ENCODE measurements around the gene COX5A. TPM values are rescaled to one million over a fixed set of nuclear protein-coding genes. Genes with fewer than 3 reads are reported as not detected.
"Not testable (repeated sequence)": the region's sequence is repeated elsewhere in the genome, so short reads cannot be mapped to it uniquely, and the experiment has no call there.

The COX5A gene
- total RNA-seq, 1 donor from 2014 or later = 229 TPM

DNA sequence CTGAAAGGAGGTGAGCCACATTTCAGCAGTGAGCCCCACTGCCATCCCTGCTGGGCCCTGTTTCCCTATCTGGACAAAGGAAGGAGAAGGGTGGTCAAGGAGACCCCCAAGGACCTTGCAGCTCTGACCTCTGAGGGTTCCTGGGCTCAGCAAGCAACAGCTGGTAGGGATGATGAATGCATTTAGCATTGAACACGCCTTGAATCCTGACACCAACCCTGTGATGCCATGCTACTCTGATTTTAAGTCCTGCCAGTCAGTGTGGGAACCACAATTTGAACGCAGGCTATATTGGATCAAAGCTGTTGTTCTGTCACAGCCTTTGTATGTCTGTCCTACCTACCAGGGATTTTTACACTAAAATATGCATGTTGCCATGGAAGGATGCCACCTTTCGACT is 41.6 kb downstream of the COX5A start:
- ATAC-seq = no peak

DNA sequence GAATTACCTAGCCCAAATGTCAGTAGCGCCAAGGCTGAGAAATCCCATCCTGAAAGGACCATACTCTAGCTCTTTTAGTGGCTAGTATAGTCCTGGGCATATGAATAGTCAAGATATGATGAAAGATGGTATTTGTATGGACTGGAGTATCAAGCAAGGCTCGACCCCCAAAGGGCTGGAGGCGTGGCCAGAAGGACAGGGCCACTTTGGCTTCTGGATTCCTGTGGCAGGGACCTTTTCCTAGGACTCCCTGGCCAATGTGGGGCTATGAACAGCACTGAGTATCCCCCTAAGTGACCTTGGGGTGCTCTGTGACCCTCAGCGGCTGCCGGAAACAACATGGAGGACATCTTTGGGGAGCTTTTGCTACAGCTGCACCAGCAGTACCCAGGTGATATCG is 42.0 kb downstream of the COX5A start:
- no peak for ATAC-seq

DNA sequence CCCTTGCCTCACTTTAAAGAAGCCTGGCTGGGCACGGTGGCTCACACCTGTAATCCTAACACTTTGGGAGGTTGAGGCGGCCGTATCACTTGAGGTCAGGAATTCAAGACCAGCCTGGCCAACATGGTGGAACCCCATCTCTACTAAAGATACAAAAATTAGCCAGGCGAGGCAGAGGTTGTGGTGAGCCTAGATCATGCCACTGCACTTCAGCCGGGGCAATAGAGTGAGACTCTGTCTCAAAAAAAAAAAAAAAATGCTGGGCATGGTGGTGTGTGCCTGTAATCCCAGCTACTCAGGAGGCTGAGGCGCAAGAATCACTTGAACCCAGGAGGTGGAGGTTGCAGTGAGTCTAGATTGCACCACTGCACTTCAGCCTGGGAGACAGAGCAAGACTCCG is 43.5 kb downstream of the COX5A start:
- not testable (repeated sequence) for ATAC-seq

DNA sequence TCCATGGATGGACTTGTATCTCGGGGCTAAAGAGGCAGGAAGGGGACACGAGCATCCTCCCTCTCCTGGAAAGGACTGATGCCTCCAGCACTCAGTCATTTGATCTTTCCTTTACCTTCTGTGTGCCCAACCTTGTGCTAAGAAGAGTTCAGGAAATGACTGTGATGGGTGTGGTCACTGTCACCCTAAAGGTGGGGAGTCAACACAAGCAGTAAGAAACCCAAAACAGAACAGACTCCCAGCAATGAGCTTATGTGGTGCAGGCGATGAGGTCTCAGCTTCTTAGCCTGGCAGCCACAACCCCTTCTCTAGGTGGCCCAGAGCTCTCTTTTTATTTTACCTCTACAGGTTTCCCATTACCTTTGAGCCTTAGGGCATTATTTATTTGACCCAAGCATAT is 44.2 kb downstream of the COX5A start:
- ATAC-seq = peak; percentile 19

DNA sequence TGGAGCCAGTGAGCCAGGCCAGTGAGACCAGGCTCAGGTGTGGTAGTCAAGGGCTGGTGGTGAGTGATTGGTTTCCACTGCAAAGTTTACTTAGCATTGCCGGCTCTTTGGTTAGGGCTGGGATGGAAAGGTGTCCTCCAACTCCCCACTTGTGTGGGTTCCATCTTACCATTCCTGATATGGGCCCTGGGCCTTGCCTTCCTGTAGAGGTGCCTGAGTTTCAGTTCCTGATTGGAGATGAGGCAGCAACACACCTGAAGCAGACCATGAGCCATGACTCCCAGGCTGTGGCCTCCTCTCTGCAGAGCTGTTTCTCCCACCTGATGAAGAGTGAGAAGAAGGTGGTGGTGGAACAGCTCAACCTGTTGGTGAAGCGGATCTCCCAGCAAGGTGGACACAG is 44.9 kb downstream of the COX5A start:
- ATAC-seq = no peak

DNA sequence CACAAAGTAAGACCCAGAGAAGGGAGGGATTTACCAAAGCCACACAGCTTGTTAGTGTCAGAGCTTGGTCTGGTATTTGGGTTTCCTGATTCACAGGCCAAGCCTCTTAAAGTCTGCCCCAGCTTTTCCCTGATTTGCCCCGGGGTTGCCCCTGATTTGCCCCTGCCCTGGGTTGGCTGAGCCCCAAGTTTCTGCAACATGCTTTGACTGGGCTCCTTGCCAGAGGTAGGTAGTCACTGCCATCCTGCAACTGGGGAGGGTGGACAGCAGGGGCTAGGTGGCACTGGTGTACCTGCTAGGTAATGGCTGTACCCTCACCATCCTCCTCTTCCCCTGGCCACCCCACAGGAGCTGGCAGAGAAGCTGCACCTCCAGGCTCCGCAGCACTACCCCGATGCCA is 45.6 kb downstream of the COX5A start:
- peak; percentile 64 for ATAC-seq

DNA sequence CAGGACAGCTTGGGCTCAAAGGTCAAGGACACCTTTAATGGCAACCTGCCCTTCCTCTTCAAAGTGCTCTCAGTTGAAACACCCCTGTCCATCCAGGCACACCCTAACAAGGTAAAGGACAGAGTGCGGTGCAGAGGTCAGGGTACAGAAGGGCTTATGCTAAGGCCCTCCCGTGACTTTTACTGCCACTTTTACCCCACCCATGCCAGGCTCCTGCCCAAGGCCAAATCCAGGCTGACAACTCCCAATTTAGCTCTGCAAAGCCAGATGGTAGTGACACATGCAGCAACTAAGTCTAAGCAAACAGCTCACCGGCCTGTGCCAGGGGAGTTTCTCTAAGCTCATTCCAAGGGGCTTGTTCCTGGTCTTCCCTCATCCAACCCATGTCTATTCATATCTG is 46.4 kb downstream of the COX5A start:
- ATAC-seq = peak; percentile 56

DNA sequence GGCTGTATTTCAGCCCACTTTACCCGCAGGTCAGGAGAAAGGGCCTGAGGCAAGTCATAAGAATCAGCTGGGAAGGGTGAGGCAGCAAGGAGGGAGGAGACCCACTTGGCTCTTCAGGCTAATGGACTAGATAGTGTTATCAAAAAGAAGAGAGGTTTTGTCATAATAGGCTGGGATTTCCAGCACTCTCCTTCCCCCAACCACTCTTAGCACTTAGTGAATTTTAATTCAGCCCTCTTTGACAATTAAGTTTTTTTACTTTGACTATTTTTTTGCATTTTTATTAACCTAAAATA is 47.3 kb downstream of the COX5A start:
- ATAC-seq = no peak

DNA sequence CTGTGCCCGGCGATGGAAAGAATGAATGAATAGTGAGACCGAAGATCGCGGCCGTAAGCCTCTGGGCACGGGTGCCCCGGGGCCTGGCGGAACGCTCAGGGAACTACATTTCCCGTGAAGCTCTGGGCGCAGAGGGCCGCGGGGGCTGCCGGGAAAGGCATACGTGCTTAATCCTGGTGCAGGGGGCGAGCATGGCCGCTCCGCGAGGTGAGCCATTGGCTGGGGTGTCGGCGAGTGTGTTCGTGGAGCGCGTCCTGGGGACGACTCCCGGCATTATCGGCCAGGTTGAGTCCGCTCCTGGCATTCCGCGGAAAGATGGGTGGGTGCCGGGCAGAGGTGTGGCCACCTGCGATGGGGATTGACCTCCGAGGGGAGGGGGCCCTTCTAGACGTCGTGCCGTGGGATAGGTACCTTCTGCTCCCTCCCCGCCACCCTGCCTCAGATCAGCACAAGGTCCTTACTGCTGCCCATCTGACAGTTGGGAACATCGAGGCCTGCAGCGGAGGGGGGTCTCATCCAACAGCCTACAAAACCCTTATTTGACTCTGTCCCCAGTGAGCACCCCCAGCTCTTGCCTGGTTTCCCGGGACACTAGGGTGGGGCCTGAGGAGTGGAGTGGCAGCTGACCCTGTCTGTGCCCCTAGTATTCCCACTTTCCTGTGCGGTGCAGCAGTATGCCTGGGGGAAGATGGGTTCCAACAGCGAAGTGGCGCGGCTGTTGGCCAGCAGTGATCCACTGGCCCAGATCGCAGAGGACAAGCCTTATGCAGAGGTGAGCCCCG is 47.8 kb downstream of the COX5A start, which contains the start of gene MPI:
TSS of gene MPI (plus strand) at position 160 of the 782 bp plus-strand sequence. CDS start at position 192, 32 bp downstream.
- ATAC-seq = peak; percentile 54

DNA sequence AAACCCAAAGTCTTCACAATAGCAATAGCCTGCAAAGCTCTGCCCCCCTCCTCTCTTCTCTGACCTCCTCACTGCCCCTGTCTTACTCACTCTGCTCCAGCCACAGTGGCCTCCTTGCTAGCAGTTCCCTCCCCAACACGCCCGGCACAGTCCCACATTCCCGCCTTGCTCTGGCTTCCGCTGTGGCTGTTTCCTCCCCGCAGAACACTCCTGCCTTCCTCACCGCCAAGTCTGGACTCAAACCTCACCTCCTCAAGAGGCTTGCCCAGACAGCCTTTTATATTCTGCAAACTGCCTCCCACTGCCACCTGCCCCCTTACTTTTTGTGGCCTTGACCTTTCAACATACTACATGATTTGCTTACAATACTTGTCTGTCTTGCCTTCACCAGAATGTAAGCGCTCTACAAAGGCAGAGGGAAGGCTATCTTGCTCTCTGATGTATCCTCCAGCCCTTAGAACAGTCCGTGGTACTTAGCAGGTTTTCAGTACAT is 48.4 kb downstream of the COX5A start:
- ATAC-seq = peak; percentile 3

DNA sequence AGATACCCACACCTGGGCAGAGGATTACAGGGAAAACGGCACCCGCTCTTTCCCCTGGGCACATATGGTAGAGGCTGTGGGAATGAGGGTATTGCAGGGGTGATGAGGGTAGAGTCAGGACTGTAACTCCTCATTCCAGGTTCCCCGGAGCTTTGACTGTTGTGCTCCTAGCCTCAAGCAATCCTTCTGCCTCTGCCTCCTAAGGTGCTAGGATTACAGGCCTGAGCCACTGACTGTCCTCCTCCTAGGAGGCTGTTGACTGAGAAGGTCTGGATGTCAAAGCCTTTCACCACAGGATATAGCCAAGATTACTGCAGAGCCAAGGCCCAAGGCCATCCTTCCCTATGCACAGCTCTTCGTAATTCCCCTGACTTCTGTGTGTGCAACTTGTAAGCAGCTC is 49.2 kb downstream of the COX5A start:
- no peak for ATAC-seq

DNA sequence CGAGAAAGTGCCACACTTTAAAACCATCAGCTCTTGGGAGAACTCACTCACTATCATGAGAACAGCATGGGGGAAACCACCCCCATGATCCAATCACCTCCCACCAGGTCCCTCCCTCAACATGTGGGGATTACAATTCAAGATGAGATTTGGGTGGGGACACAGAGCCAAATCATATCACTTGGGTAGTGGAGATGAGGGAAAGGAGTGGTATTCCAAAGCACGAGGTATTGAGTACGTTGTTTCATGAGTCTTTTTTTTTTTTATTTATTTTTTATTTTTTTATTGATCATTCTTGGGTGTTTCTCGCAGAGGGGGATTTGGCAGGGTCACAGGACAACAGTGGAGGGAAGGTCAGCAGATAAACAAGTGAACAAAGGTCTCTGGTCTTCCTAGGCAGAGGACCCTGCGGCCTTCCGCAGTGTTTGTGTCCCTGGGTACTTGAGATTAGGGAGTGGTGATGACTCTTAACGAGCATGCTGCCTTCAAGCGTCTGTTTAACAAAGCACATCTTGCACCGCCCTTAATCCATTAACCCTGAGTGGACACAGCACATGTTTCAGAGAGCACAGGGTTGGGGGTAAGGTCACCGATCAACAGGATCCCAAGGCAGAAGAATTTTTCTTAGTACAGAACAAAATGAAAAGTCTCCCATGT is 50.2 kb downstream of the COX5A start:
- ATAC-seq = not testable (repeated sequence)

DNA sequence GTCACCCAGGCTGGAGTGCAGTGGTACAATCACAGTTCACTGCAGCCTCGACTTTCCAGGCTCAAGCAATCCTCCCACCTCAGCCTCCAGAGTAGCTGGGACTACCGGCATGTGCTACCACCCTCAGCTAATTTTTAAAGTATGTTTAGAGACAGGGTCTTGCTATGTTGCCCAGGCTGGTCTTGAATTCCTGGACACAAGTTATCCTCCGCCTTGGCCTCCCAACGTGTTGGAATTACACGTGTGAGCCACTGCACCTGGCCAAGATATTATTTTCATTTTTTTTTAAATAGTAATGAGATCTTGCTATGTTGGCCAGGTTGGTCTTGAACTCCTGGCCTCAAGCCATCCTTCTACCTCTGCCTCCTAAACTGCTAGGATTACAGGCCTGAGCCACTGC is 52.4 kb downstream of the COX5A start:
- no peak for ATAC-seq

DNA sequence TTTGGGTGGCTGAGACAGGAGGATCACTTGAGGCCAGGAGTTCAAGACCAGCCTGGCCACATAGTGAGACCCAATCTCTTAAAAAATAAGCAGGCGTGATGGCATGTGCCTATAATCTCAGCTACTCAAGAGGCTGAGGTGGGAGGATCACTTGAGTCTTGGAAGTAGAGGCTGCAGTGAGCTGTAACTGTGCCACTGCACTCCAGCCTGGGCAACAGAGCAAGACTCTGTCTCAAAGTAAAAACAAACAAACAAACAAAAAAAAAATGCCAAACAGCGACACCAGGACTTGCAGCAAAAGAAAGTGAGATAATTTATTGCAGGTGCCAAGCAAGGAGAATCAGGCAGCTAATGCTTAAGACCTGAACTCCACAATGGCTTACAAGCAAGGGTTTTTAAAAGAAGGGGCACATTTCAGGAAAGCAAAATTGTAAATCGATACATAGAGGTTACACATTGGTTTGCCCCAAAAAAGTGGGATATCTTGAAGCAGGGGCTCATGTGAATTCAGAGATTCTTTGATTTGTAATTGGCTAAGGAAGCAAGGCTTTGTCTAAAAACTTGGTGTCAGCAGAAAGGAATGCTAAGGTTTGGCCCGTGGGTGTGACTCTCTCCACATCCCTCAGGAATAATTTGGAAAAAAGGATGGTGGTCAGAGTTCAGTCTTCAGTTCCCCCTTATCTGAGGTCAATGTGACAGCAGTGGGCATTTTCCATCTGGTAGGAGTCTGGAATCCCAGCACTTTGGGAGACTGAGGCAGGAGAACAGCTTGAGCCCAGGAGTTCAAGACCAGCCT is 53.2 kb downstream of the COX5A start:
- no peak for ATAC-seq

DNA sequence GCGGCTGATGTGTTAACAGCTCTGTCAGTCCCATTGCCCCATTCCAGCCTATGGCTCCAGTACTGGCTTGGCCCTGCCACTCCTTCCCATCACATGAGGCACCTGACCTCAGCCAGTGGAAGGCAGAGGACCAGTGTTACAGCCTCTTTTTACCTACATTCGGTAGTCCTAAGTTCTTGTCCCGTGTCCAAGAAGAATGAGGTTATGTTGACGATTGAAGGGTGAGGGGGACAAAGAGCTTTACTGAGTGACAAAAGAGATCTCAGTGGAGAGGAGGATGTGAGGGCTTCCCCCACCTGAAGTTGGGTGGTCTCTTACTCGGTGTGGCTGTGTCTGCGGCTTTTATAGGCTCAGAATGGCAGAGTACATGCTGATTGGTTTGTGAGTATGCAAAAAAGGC is 55.3 kb downstream of the COX5A start:
- no peak for ATAC-seq

DNA sequence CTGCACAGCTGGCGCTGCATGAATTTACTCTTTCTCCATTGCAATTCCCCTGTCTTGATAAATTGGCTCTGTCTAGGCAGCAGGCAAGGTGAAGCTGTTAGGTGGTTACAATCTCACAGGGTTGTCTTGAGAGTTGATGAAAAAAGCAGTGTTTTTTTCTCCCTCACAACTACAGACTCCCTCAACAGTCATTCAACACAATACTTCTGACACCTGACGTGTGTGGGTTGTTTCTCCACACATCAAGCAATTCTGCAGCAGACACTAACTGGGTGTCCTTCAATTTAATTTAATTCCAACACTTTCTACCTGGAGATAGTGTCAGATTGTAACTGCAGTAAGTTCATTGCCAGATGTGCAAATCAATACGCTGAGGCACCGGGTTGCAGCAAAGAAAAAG is 59.6 kb downstream of the COX5A start:
- no peak for ATAC-seq

DNA sequence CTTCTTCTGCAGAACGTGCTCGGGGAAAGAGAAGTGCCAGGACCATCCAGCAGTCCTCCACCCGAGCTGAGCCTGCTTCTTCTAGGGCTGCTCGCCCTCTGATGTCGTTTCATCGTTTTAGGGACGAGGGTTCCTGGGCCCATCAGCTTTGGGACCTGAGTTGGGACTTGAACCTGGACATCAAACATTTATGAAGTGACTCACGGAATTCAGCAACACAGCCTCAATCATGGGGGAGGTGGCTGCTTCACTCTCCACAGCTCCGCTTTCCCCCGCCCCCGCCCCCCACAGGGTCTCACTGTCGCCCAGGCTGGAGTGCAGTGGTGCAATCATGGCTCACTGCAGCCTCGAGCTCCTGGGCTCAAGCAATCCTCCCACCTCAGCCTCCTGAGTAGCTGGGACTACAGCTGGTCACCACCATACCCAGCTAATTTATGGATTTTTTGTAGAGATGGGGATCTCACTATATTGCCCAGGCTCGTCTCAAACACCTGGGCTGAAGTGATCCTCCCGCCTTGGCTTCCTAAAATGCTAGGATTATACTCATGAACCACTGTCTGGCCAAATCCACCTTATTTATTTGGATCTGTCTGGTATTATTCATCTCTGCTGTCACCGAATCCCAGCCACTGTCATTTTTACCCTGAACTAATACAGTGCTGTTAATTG is 64.0 kb downstream of the COX5A start:
- no peak for ATAC-seq

DNA sequence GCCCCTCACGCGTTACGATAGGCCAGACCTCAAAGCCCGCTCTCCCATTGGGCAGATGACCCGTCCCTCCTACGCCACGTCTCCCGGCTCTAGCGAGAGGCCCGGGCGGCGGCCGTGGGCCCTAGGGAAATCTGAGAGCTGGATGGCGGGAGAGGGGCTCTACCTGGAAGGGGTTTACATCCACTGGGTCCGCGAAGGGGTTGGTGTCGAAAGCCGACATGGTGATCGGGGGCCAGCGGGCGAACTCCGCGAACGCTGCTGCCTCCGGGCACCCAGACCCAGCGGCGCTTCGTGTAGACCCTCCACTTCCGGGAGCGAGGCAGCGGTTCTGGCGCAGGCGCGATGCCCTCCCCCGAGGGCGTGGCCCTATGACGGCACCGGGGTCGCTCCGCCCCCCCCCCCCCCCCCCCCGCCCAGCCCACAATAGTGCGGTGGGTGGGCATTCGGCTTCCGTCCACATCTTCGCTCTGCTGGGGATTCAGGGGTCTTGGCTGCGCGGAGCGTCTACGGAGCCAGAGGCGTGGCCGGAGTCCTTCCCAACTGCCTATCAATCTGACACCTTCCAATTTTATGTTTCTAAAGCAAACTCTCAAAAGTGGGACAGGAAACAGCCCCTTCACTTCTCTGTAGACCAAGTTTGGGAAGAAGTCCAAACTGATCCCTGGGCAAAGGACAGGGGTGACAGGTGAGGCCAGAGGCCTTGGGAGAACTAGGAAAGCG is 64.7 kb downstream of the COX5A start, which contains the start of gene SCAMP2:
TSS of gene SCAMP2 (minus strand) at position 330 of the 720 bp plus-strand sequence. CDS start at position 220, 110 bp downstream.
- ATAC-seq = peak; percentile 89

DNA sequence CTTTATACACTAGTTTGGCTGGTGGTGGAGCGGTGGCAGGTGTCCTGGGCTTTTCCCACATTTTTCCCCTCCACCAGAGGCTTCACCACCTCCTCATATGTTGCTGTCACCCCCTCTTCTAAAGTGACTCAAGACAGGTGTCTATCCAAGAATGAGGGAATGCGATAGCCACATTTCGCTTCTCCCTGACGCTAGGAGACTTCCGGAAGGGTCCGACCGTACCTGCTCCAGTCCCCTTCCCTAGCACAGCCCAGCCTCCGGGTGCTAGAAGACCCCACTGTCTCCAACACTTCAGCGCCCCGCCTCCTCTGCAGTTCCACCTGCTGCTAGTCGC is 65.2 kb downstream of the COX5A start:
- ATAC-seq = no peak

DNA sequence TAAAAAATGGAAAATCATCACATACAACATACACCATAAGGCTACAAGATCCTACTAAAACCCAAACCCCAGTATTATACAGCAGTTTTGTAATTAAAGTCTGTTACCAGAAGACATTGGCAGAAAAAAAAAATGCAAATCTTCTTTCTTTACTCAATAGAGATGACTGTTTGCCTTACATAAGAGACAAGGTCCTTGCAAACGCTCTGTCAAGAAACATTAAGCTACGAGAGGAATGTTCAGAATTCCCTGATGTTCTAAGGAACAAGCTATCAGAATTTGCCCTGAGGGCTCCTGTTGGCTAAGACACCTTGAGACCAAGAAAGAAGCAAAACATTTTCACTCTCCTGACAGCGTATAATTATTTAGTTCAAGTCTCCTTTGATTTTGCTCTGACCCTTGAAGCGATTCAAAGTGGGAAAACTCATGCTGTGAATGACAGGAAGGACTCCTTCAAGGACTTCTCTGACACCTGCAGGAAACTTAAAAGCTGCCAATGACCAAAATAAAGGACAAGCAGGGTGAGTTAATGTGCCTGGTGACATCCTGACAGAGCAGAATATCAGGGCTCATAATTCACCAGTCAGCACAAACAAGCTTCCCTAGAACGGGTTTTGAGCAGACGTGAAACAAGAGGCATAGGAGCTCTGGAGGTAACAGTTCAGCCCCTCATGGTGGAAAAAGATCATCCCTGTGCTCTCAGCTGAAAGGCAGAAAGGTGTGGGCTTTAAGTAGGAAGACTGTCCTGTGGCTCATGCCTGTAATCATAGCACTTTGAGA is 67.2 kb downstream of the COX5A start:
- peak; percentile 24 for ATAC-seq

Data from esophagus mucosa (tissue), 1 donor.